Smooth muscle cell (in vitro differentiated cells): ENCODE results near the gene C14orf180. TPM values are rescaled to one million over a fixed set of nuclear protein-coding genes. Genes with fewer than 3 reads are reported as not detected.
A peak's percentile ranks its signal among the peaks of the same experiment; 100 is the strongest.

Source experiments
- DNase-seq: peaks from one replicate; lab custom pipeline; 2025; ENCODE audit not compliant: unreplicated experiment; lab: John Stamatoyannopoulos, UW
- H2AFZ ChIP-seq: fragments of 200-600 bp; sonication (generic); 2 replicates; pipeline ENCODE4 v1.6.0; 2016; ENCODE audit warnings: antibody characterized with exemption, low read depth, mild to moderate bottlenecking
- H3F3A ChIP-seq: fragments of 200-600 bp; sonication (generic); 2 replicates; pipeline ENCODE4 v1.6.0; 2017; ENCODE audit warnings: antibody characterized with exemption, low read depth
- H3K27ac ChIP-seq: fragments of 200-600 bp; sonication (generic); 2 replicates; pipeline ENCODE4 v1.5.1; 2016; ENCODE audit warnings: low read depth, mild to moderate bottlenecking
- H3K27me3 ChIP-seq: fragments of 200-600 bp; sonication (generic); 2 replicates; pipeline ENCODE4 v1.6.1; 2016; ENCODE audit warnings: low read depth, mild to moderate bottlenecking
- H3K36me3 ChIP-seq: fragments of 200-600 bp; sonication (generic); 2 replicates; pipeline ENCODE4 v1.5.1; 2016; ENCODE audit warnings: low read depth
- H3K4me1 ChIP-seq: fragments of 200-600 bp; sonication (generic); 2 replicates; pipeline ENCODE4 v1.5.1; 2016; ENCODE audit warnings: low read depth
- H3K4me2 ChIP-seq: fragments of 200-600 bp; sonication (generic); 2 replicates; pipeline ENCODE4 v1.6.0; 2016; ENCODE audit warnings: mild to moderate bottlenecking
- H3K4me3 ChIP-seq: fragments of 200-600 bp; sonication (generic); 2 replicates; pipeline ENCODE4 v1.5.1; 2016; ENCODE audit warnings: mild to moderate bottlenecking
- H3K79me2 ChIP-seq: fragments of 200-600 bp; sonication (generic); 2 replicates; pipeline ENCODE4 v1.6.0; 2016; ENCODE audit warnings: low read depth, mild to moderate bottlenecking
- H3K9ac ChIP-seq: fragments of 200-600 bp; sonication (generic); 2 replicates; pipeline ENCODE4 v1.6.0; 2016; ENCODE audit warnings: low read depth
- H3K9me3 ChIP-seq: fragments of 200-600 bp; sonication (generic); replicated peaks from 2 replicates; pipeline ENCODE4 v1.5.1; 2016; ENCODE audit warnings: low read depth
- H4K20me1 ChIP-seq: fragments of 200-600 bp; sonication (generic); 2 replicates; pipeline ENCODE4 v1.6.0; 2016; ENCODE audit warnings: low read depth
- WGBS: methylation state at CpG from one replicate; pipeline ENCODE4 v1.1.7; 2016; ENCODE audit warnings: low lambda C conversion rate; 5-methylcytosine and 5-hydroxymethylcytosine counted together
- polyA plus RNA-seq: library from polyadenylated mRNA; unstranded; fragments of >200 nt; fragmentation: Nextera tagmentation; extraction: Ambion mirVana; gene quantifications from 2 replicates; pipeline ENCODE4 v1.2.1, GENCODE V29; 2016
- total RNA-seq: library from RNA; depleted of rRNA; stranded (reverse); fragments of >200 nt; gene quantifications from 2 replicates; pipeline ENCODE4 v1.2.3, GENCODE V29; 2014
- TF ChIP-seq, protein P1 (sequence below): fragments of 200-600 bp; sonication (generic); IDR thresholded peaks from 2 replicates; pipeline ENCODE4 v1.5.1; 2017; ENCODE audit warnings: borderline replicate concordance, mild to moderate bottlenecking, antibody characterized with exemption; ENCODE audit not compliant: insufficient read depth, poor library complexity, severe bottlenecking

Gene C14orf180
- total and polyA plus RNA-seq, 2 experiments from 2014 or later, result 0.63 to 1.2 TPM

DNA sequence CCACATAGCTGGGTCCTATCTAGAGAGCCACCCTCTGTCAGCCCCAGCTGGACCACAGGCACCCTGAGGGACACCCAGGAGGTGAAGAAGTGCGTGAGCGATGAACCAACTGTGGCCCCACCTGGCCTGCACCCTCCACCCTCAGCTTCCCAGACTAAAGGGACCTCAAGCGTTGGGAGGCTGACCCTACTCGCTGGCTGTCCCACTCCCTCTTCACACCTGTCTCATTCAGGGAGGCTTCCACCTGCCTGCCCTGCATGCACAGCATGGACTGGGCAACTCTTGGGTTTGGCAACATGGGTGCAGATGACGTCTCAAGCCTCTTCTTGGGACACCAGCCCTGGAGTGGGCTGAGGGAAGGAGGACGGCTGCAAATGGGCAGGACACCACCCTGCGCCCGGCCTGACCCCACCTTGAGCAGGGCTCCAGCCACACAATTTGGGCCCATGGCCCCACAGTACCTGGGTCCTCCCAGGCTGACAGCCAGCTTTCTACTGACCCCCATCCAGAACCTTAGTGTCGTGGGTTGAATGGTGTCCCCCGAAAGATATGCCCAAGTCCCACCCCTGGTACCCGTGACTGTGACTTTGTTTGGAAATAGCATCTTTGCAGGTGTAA is 22.9 kb downstream of the C14orf180 start:
- TF ChIP-seq, protein P1, sequence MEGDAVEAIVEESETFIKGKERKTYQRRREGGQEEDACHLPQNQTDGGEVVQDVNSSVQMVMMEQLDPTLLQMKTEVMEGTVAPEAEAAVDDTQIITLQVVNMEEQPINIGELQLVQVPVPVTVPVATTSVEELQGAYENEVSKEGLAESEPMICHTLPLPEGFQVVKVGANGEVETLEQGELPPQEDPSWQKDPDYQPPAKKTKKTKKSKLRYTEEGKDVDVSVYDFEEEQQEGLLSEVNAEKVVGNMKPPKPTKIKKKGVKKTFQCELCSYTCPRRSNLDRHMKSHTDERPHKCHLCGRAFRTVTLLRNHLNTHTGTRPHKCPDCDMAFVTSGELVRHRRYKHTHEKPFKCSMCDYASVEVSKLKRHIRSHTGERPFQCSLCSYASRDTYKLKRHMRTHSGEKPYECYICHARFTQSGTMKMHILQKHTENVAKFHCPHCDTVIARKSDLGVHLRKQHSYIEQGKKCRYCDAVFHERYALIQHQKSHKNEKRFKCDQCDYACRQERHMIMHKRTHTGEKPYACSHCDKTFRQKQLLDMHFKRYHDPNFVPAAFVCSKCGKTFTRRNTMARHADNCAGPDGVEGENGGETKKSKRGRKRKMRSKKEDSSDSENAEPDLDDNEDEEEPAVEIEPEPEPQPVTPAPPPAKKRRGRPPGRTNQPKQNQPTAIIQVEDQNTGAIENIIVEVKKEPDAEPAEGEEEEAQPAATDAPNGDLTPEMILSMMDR, result no peak

DNA sequence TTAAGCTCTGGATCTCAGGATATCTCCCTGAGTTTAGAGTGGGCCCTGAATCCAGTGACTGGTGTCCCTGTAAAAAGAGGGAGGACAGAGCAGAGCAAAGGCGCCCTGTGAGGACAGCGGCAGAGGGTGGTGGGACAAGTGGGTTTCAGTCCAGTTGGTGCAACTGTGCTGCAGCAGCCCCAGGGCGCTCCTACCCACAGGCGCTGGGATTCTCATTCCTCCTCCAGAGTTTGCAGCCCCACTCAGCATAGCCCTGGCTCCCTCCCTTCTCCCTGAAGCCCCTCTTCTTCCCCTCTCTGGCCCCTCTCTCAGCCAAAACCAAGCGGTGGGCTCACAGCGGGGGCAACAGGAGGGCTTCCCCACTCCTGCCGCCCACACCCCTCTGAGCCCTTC is 23.4 kb downstream of the C14orf180 start:
- H3K36me3 ChIP-seq, result no peaks in the 10 kb centered on the region
- TF ChIP-seq, protein P1, result no peak
- H3K9me3 ChIP-seq, result no peaks in the 10 kb centered on the region
- WGBS, result 90% methylated on average over 7 of the region's 7 CpGs
- DNase-seq, result no peak
- peaks cover 35% of the 10 kb centered on the region for H3K27me3 ChIP-seq
- H3K4me2 ChIP-seq, result no peak overlapping the region
- no peaks in the 10 kb centered on the region for H3F3A ChIP-seq
- H4K20me1 ChIP-seq, result no peaks in the 10 kb centered on the region
- H3K4me1 ChIP-seq, result peaks cover 6% of the 10 kb centered on the region
- no peak overlapping the region for H3K9ac ChIP-seq
- no peak overlapping the region for H3K27ac ChIP-seq
- H3K4me3 ChIP-seq, result no peak overlapping the region
- no peak overlapping the region for H2AFZ ChIP-seq
- no peaks in the 10 kb centered on the region for H3K79me2 ChIP-seq

More for the DNA sequence above, 22.9 kb downstream of the C14orf180 start:
- Histone ChIP-seq H3K79me2 (no peaks in the 10 kb centered on the region), H3K36me3 (no peaks in the 10 kb centered on the region), H3F3A (no peaks in the 10 kb centered on the region), H2AFZ (no peak overlapping the region), H3K4me3 (no peak overlapping the region), H3K27ac (no peak overlapping the region), H3K27me3 (peaks cover 30% of the 10 kb centered on the region), H3K9me3 (no peaks in the 10 kb centered on the region), H3K9ac (no peak overlapping the region), H3K4me1 (peaks cover 6% of the 10 kb centered on the region), H4K20me1 (no peaks in the 10 kb centered on the region), H3K4me2 (no peak overlapping the region)
- 91% methylated on average over 11 of the region's 11 CpGs for WGBS
- DNase-seq, result no peak

DNA sequence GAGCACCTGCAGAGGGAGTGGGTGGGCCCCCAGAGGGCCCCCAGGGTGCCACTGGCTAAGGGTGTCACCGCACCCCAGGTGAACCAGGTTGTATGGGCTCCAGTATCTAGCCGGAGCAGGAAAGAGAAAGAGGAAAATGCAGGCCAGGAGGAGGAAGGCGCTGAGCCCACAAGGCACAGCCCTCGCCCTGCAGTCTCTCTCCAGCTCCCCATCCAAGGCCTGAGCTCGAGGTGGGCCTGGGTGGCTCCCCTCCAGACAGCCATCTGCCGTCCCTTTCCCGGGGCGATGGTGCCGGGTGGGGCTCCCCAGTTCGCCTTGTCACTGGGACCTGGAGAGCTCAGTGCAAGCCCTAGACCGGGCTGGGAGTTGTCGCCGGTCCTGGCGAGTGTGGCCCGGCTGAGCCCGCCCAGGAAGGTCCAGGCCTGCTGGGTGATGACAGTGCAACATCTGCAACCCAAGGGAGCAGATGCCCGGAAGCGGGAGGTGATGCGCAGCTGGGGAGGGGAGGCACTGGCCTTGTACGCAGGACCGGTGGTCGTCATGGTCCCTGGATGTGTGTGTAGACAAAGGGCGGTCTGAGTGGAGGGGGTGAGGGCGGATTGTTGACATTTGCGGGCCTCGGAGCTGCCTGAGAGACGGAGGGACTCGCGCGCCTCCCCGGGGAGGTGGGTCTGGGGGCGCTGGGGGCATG is 24.3 kb downstream of the C14orf180 start:
- TF ChIP-seq, protein P1, result no peak
- H3K9ac ChIP-seq, result no peak overlapping the region
- 76% methylated on average over 25 of the region's 32 CpGs for WGBS
- H3K9me3 ChIP-seq, result no peaks in the 10 kb centered on the region
- peak overlapping the region; percentile 84 for H3K4me2 ChIP-seq
- peak overlapping the region; percentile 44 for H3K4me3 ChIP-seq
- no peaks in the 10 kb centered on the region for H4K20me1 ChIP-seq
- no peak for DNase-seq
- no peaks in the 10 kb centered on the region for H3K36me3 ChIP-seq
- H3K27ac ChIP-seq, result no peak overlapping the region
- peaks cover 44% of the 10 kb centered on the region for H3K27me3 ChIP-seq
- H3K4me1 ChIP-seq, result peaks cover 6% of the 10 kb centered on the region
- no peak overlapping the region for H2AFZ ChIP-seq
- no peaks in the 10 kb centered on the region for H3K79me2 ChIP-seq
- no peaks in the 10 kb centered on the region for H3F3A ChIP-seq
